H1 (cell line): ENCODE measurements around the gene RBM4. TPM values are rescaled to one million over a fixed set of nuclear protein-coding genes. Genes with fewer than 3 reads are reported as not detected.

ENCODE experiments used
- CTCF ChIA-PET: fragments of 300-600 bp; sonication (Branson Sonifier 250); formaldehyde crosslinking; loops from one replicate; lab custom pipeline; 2021; ENCODE audit not compliant: partially characterized antibody; lab: Charles Lee
- POLR2A ChIA-PET: fragments of 300-600 bp; sonication (Branson Sonifier 250); formaldehyde crosslinking; loops from one replicate; lab custom pipeline; 2021; ENCODE audit warnings: inconsistent platforms; ENCODE audit not compliant: partially characterized antibody; lab: Charles Lee
- DNase-seq, 2 experiments: peaks; one replicate each; pipeline versions ENCODE4 v3.0.0 to v3.0.0-alpha.2; 2010 to 2022; ENCODE audit warnings: low spot score in 2 of 2, low read depth in 1 of 2, mixed read lengths in 1 of 2
- FAIRE-seq: peaks from 2 replicates; lab custom pipeline; 2011; peaks lifted over from hg19 to GRCh38; lab: Jason Lieb, UNC
- H2AFZ ChIP-seq: 2 replicates; pipeline ENCODE4 v1.8.1; 2012; ENCODE audit warnings: low read length, inconsistent platforms
- H2AK5ac ChIP-seq: 2 replicates; pipeline ENCODE4 v1.6.1; 2013; ENCODE audit warnings: low read depth, low read length
- H2BK120ac ChIP-seq: replicated peaks from 2 replicates; pipeline ENCODE3; 2013; ENCODE audit warnings: low read depth, low read length, inconsistent platforms
- H2BK12ac ChIP-seq: 2 replicates; pipeline ENCODE4 v1.6.1; 2013; ENCODE audit warnings: low read depth, low read length
- H2BK15ac ChIP-seq: 2 replicates; pipeline ENCODE4 v1.6.1; 2013; ENCODE audit warnings: low read length
- H2BK20ac ChIP-seq: 2 replicates; pipeline ENCODE4 v1.6.1; 2013; ENCODE audit warnings: low read length
- H2BK5ac ChIP-seq: 2 replicates; pipeline ENCODE4 v1.6.1; 2013; ENCODE audit warnings: low read depth, low read length
- H3K14ac ChIP-seq: 2 replicates; pipeline ENCODE4 v1.6.1; 2013; ENCODE audit warnings: inconsistent platforms; ENCODE audit not compliant: insufficient read length
- H3K18ac ChIP-seq: 2 replicates; pipeline ENCODE4 v1.6.1; 2013; ENCODE audit warnings: low read length; ENCODE audit errors: extremely low read depth
- H3K23ac ChIP-seq: 2 replicates; pipeline ENCODE4 v1.6.1; 2013; ENCODE audit warnings: inconsistent platforms; ENCODE audit not compliant: insufficient read length
- H3K23me2 ChIP-seq: 2 replicates; pipeline ENCODE4 v1.6.1; 2013; ENCODE audit warnings: low read depth, low read length
- H3K27ac ChIP-seq: 2 replicates; pipeline ENCODE4 v1.6.1; 2011; ENCODE audit warnings: low read depth, low read length, inconsistent platforms
- H3K27me3 ChIP-seq, 4 experiments: replicated peaks in 1 of 4; 1 replicate in 1 of 4; 2 replicates in 3 of 4; pipeline versions ENCODE4 v1.6.1 to v1.8.1; 2011 to 2013; ENCODE audit warnings: low read length in 3 of 4, mild to moderate bottlenecking in 3 of 4, inconsistent platforms in 2 of 4, mixed read lengths in 2 of 4, moderate library complexity in 1 of 4; ENCODE audit not compliant: control insufficient read depth in 3 of 4, insufficient read depth in 3 of 4; ENCODE audit errors: extremely low read depth in 1 of 4
- H3K36me3 ChIP-seq, 4 experiments: 2 replicates each; pipeline versions ENCODE4 v1.6.1 to v1.8.1; 2011 to 2013; ENCODE audit warnings: mild to moderate bottlenecking in 4 of 4, low read length in 3 of 4, moderate library complexity in 2 of 4, control low read depth in 1 of 4, inconsistent platforms in 1 of 4; ENCODE audit not compliant: insufficient read depth in 4 of 4, control insufficient read depth in 2 of 4
- H3K4ac ChIP-seq: replicated peaks from 2 replicates; pipeline ENCODE3; 2013; ENCODE audit warnings: low read length, low read depth, mixed read lengths, inconsistent platforms; ENCODE audit not compliant: insufficient read length
- H3K4me1 ChIP-seq, 4 experiments: replicated peaks in 1 of 4; 1 replicate in 1 of 4; 2 replicates in 3 of 4; pipeline versions ENCODE4 v1.6.1 to v1.8.1; 2011 to 2013; ENCODE audit warnings: low read length in 3 of 4, inconsistent platforms in 2 of 4, mixed read lengths in 1 of 4; ENCODE audit not compliant: insufficient read depth in 4 of 4, control insufficient read depth in 3 of 4
- H3K4me2 ChIP-seq, 2 experiments: 2 replicates each; pipeline versions ENCODE4 v1.6.1 to v1.8.1; 2011 to 2013; ENCODE audit warnings: low read depth in 2 of 2, low read length in 2 of 2, control low read depth in 1 of 2, inconsistent platforms in 1 of 2, mild to moderate bottlenecking in 1 of 2; ENCODE audit not compliant: insufficient read depth in 1 of 2
- H3K4me3 ChIP-seq, 4 experiments: fragments of 200-600, 300-600 bp in 1 of 4; sonication (generic), shearing (Covaris generic), sonication (Bioruptor Twin) in 1 of 4; 2 replicates each; pipeline versions ENCODE4 v1.5.1 to v1.8.1; 2011 to 2016; ENCODE audit warnings: low read length in 4 of 4, low read depth in 3 of 4, control low read depth in 2 of 4, inconsistent platforms in 2 of 4, mild to moderate bottlenecking in 2 of 4, mixed read lengths in 1 of 4, moderate library complexity in 1 of 4; ENCODE audit not compliant: insufficient read depth in 2 of 4; ENCODE audit errors: extremely low read depth in 1 of 4
- H3K56ac ChIP-seq: replicated peaks from 2 replicates; pipeline ENCODE3; 2013; ENCODE audit warnings: low read depth, mild to moderate bottlenecking, mixed read lengths, low read length, inconsistent platforms; ENCODE audit not compliant: insufficient read length
- H3K79me1 ChIP-seq: 2 replicates; pipeline ENCODE4 v1.6.1; 2013; ENCODE audit warnings: low read depth, low read length, control low read depth
- H3K79me2 ChIP-seq, 2 experiments: 2 replicates each; pipeline versions ENCODE4 v1.6.1 to v1.8.1; 2012 to 2013; ENCODE audit warnings: low read length in 2 of 2, mild to moderate bottlenecking in 2 of 2, inconsistent platforms in 1 of 2; ENCODE audit not compliant: insufficient read depth in 2 of 2, control insufficient read depth in 1 of 2
- H3K9ac ChIP-seq, 4 experiments: replicated peaks in 1 of 4; 1 replicate in 1 of 4; 2 replicates in 3 of 4; pipeline versions ENCODE4 v1.6.1 to v1.8.1; 2011 to 2013; ENCODE audit warnings: low read depth in 3 of 4, low read length in 3 of 4, control low read depth in 2 of 4, mild to moderate bottlenecking in 2 of 4, moderate library complexity in 2 of 4, inconsistent platforms in 1 of 4; ENCODE audit errors: extremely low read depth in 1 of 4
- H3K9me3 ChIP-seq, 2 experiments: 2 replicates each; pipeline versions ENCODE4 v1.6.1 to v1.8.1; 2012 to 2013; ENCODE audit warnings: mild to moderate bottlenecking in 2 of 2, moderate library complexity in 2 of 2, control low read depth in 1 of 2, inconsistent platforms in 1 of 2, low read depth in 1 of 2, low read length in 1 of 2, mixed read lengths in 1 of 2; ENCODE audit not compliant: insufficient read depth in 2 of 2
- H4K20me1 ChIP-seq, 2 experiments: replicated peaks in 1 of 2; 2 replicates each; pipeline versions ENCODE3 to v1.8.1; 2011 to 2013; ENCODE audit warnings: inconsistent platforms in 2 of 2, low read length in 2 of 2, mild to moderate bottlenecking in 1 of 2; ENCODE audit not compliant: insufficient read depth in 2 of 2, control insufficient read depth in 1 of 2
- H4K5ac ChIP-seq: 2 replicates; pipeline ENCODE4 v1.6.1; 2013; ENCODE audit warnings: low read length, low read depth, mixed read lengths, inconsistent platforms; ENCODE audit not compliant: insufficient read length
- H4K8ac ChIP-seq: 2 replicates; pipeline ENCODE4 v1.8.0; 2013; ENCODE audit warnings: mild to moderate bottlenecking, moderate library complexity, low read length, inconsistent platforms; ENCODE audit not compliant: insufficient read depth; ENCODE audit errors: extremely low read depth
- H4K91ac ChIP-seq: replicated peaks from 2 replicates; pipeline ENCODE3; 2013; ENCODE audit warnings: low read length, mixed read lengths, inconsistent platforms; ENCODE audit not compliant: insufficient read length
- CREB1 ChIP-seq: IDR thresholded peaks from 2 replicates; pipeline ENCODE4 v1.6.1; 2012; ENCODE audit warnings: inconsistent platforms
- MAX ChIP-seq: IDR thresholded peaks from 2 replicates; pipeline ENCODE4 v1.6.1; 2012; ENCODE audit warnings: inconsistent platforms
- NANOG ChIP-seq: IDR thresholded peaks from 2 replicates; pipeline ENCODE4 v1.6.1; 2011; ENCODE audit warnings: low read length, low read depth, mild to moderate bottlenecking, inconsistent platforms; ENCODE audit not compliant: insufficient read depth, poor library complexity, severe bottlenecking
- RBBP5 ChIP-seq: IDR thresholded peaks from 2 replicates; pipeline ENCODE4 v1.7.1; 2012; ENCODE audit warnings: low read depth, mild to moderate bottlenecking, inconsistent platforms, low read length, moderate library complexity, borderline replicate concordance
- RXRA ChIP-seq: IDR thresholded peaks from 2 replicates; pipeline ENCODE4 v1.6.1; 2011; ENCODE audit warnings: low read depth, mild to moderate bottlenecking, low read length, moderate library complexity; ENCODE audit not compliant: insufficient read depth
- WGBS, 2 experiments: shearing (Covaris generic) in 1 of 2; methylation state at CpG; one replicate each; pipeline versions ENCODE4 v1.1.6 to v1.1.7; 2013 to 2015; ENCODE audit warnings: low lambda C conversion rate in 2 of 2, mixed read lengths in 2 of 2, inconsistent platforms in 1 of 2, low coverage in 1 of 2, missing lambda C conversion rate in 1 of 2; ENCODE audit not compliant: insufficient replicate concordance in 2 of 2, insufficient coverage in 1 of 2, insufficient read length in 1 of 2; ENCODE audit errors: extremely low coverage in 1 of 2, missing lambda C conversion rate in 1 of 2; 5-methylcytosine and 5-hydroxymethylcytosine counted together
- polyA plus RNA-seq, 7 experiments: library from polyadenylated mRNA; depleted of rRNA in 3 of 7; stranded (reverse) in 5 of 7; unstranded in 2 of 7; fragments of >200 nt in 5 of 7; fragments of 200-250 nt in 2 of 7; gene quantifications; 1 replicate in 5 of 7; 2 replicates in 1 of 7; 4 replicates in 1 of 7; pipeline versions ENCODE4 v1.2.1 to v1.2.3, GENCODE V29; 2011 to 2013; ENCODE audit warnings: missing spikeins in 2 of 7, mixed read lengths in 2 of 7
- total RNA-seq: library from RNA; stranded (reverse); fragmentation: NEBNext Ultra II Directional; extraction: Animal tissue kit (Norgen Biotek cat#: 25700); gene quantifications from 2 replicates; pipeline ENCODE4 v1.2.1, GENCODE V29; 2021
- TF ChIP-seq, protein P1 (sequence below), 3 experiments: IDR thresholded peaks; 1 replicate in 2 of 3; 2 replicates in 1 of 3; pipeline versions ENCODE4 v1.5.1 to v1.6.1; 2011; ENCODE audit warnings: low read length in 3 of 3, mild to moderate bottlenecking in 3 of 3, inconsistent platforms in 2 of 3, low read depth in 1 of 3, moderate library complexity in 1 of 3; ENCODE audit not compliant: insufficient read depth in 1 of 3; ENCODE audit errors: control extremely low read depth in 1 of 3

Gene RBM4
- total and polyA plus RNA-seq, 2 of the 8 experiments (the other 6 are each of a cell fraction or from before 2014, with no cell fraction given), result 192 to 330 TPM

GRCh38 chr11:66592457-66593302 lies 45.8 kb upstream of the RBM4 start, which contains the start of the genes CCDC87 and CCS:
TSS of gene CCDC87 (minus strand) at chr11:66593063. CDS start at chr11:66593015, 48 bp downstream.
TSS of gene CCS (plus strand) at chr11:66593185. CDS start at chr11:66593262, 77 bp downstream.
- peak; percentile 85 to 98 for DNase-seq
- Histone ChIP-seq H3K18ac (peak within 1 kb of the TSS; percentile 56; the same call in 1 of the 2 replicates), H3K23ac (no peak within 1 kb of the TSS), H2BK12ac (peak within 1 kb of the TSS; percentile 79), H4K5ac (peak within 1 kb of the TSS; percentile 61), H3K9me3 (peaks cover 9 to 17% of the 10 kb centered on the region in 2 experiments), H2BK15ac (no peak within 1 kb of the TSS), H3K27me3 (peaks cover 0 to 10% (median 4%) of the 10 kb centered on the region in 4 experiments; a peak in 3 of 7 replicates), H3K79me2 (peaks cover 0 to 5% of the 10 kb centered on the region in 2 experiments; a peak in 2 of 4 replicates), H3K79me1 (peaks cover 5% of the 10 kb centered on the region), H2AK5ac (peak within 1 kb of the TSS; percentile 95; the same call in 1 of the 2 replicates), H4K8ac (peak within 1 kb of the TSS; percentile 94), H3K23me2 (peaks cover 9% of the 10 kb centered on the region), H3K27ac (peak within 1 kb of the TSS; percentile 57), H3K4me2 (peak within 1 kb of the TSS; percentile 60 to 92), H3K36me3 (no peaks in the 10 kb centered on the region; a peak in 1 of 8 replicates), H2BK20ac (peak within 1 kb of the TSS; percentile 40; the same call in 1 of the 2 replicates), H2BK120ac (no peak within 1 kb of the TSS), H3K4ac (peak within 1 kb of the TSS; percentile 94), H3K14ac (no peak within 1 kb of the TSS), H4K91ac (peak within 1 kb of the TSS; percentile 50), H3K4me3 (peak within 1 kb of the TSS; percentile 49 to 73 (median 64)), H2BK5ac (peak within 1 kb of the TSS; percentile 47), H3K4me1 (peaks cover 0 to 11% (median 7%) of the 10 kb centered on the region in 4 experiments; a peak in 6 of 7 replicates), H2AFZ (peak within 1 kb of the TSS; percentile 46; the same call in 1 of the 2 replicates), H3K56ac (peak within 1 kb of the TSS; percentile 12), H3K9ac (peak within 1 kb of the TSS in 3 of 4 experiments; percentile 52 to 70 (median 67); a peak in 5 of 7 replicates), H4K20me1 (no peaks in the 10 kb centered on the region)
- ChIA-PET POLR2A (interaction anchor here (0.7 to 65.3 kb wide), 13 partner anchors 9 to 86 kb away, joined by 3 to 2165 read pairs (median 4); partner anchors contain the start of genes ACTN3, CTSF, RBM14 and RBM4), CTCF (interaction anchor here (0.9 to 3.5 kb wide), 20 partner anchors 9 to 101 kb away, joined by 3 to 43 read pairs (median 6); partner anchors contain the start of genes ACTN3, CTSF, RBM4 and RBM4B)
- 21% methylated on average over 66 of the region's 68 CpGs; no CpG with 5 or more reads in 1 of the 2 experiments for WGBS, 2 experiments
- no peak for FAIRE-seq
- TF ChIP-seq RBBP5 (peak; percentile 68; the same call in 1 of the 2 replicates), CREB1 (peak; percentile 54), NANOG (no peak), MAX (peak; percentile 93), RXRA (0 out of 2 replicates have a peak, but pooled peaks have one; percentile 8)
- TF ChIP-seq, protein P1, sequence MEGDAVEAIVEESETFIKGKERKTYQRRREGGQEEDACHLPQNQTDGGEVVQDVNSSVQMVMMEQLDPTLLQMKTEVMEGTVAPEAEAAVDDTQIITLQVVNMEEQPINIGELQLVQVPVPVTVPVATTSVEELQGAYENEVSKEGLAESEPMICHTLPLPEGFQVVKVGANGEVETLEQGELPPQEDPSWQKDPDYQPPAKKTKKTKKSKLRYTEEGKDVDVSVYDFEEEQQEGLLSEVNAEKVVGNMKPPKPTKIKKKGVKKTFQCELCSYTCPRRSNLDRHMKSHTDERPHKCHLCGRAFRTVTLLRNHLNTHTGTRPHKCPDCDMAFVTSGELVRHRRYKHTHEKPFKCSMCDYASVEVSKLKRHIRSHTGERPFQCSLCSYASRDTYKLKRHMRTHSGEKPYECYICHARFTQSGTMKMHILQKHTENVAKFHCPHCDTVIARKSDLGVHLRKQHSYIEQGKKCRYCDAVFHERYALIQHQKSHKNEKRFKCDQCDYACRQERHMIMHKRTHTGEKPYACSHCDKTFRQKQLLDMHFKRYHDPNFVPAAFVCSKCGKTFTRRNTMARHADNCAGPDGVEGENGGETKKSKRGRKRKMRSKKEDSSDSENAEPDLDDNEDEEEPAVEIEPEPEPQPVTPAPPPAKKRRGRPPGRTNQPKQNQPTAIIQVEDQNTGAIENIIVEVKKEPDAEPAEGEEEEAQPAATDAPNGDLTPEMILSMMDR (IDR thresholded peaks at IDR 0.05; ENCODE audit: control extremely low read depth in 1 of 3, insufficient read depth in 1 of 3, low read depth in 1 of 3, low read length in 3 of 3), result peak; percentile 91 to 99 (median 91)
